Lower leg skin (tissue), 3 donors: ENCODE results near the gene ZBTB42.

Source experiments
- POLR2A ChIP-seq, 2 donors: fragments of 450-650 bp; IDR thresholded peaks; one replicate each; pipeline ENCODE4 v1.6.1; 2016 to 2017; ENCODE audit warnings: antibody characterized with exemption in 2 of 2, mild to moderate bottlenecking in 1 of 2, moderate library complexity in 1 of 2
- TF ChIP-seq, protein P1 (sequence below), 3 donors: fragments of 450-650 bp; IDR thresholded peaks; one replicate each; pipeline ENCODE4 v1.5.1; 2016; ENCODE audit warnings: antibody characterized with exemption in 3 of 3, mild to moderate bottlenecking in 3 of 3, moderate library complexity in 2 of 3

- no peak for TF ChIP-seq POLR2A (IDR thresholded peaks at IDR 0.05)
- TF ChIP-seq, protein P1, sequence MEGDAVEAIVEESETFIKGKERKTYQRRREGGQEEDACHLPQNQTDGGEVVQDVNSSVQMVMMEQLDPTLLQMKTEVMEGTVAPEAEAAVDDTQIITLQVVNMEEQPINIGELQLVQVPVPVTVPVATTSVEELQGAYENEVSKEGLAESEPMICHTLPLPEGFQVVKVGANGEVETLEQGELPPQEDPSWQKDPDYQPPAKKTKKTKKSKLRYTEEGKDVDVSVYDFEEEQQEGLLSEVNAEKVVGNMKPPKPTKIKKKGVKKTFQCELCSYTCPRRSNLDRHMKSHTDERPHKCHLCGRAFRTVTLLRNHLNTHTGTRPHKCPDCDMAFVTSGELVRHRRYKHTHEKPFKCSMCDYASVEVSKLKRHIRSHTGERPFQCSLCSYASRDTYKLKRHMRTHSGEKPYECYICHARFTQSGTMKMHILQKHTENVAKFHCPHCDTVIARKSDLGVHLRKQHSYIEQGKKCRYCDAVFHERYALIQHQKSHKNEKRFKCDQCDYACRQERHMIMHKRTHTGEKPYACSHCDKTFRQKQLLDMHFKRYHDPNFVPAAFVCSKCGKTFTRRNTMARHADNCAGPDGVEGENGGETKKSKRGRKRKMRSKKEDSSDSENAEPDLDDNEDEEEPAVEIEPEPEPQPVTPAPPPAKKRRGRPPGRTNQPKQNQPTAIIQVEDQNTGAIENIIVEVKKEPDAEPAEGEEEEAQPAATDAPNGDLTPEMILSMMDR (IDR thresholded peaks at IDR 0.05): no peak
Measured at GRCh38 chr14:104777808-104778249, 23.1 kb upstream of the ZBTB42 start.
